Kidney (tissue), 14 donors: ENCODE data around the gene NYAP2. TPM values are rescaled to one million over a fixed set of nuclear protein-coding genes. Genes with fewer than 3 reads are reported as not detected.

Experiments used
- DNase-seq, 5 donors: peaks; one replicate each; pipeline ENCODE4 v3.0.0-alpha.2; 2013 to 2020
- FAIRE-seq: peaks from 2 replicates; lab custom pipeline; 2012; peaks lifted over from hg19 to GRCh38; lab: Jason Lieb, UNC
- H3K27ac ChIP-seq, 2 donors: one replicate each; pipeline ENCODE4 v1.7.0; 2013; ENCODE audit warnings: low read depth in 2 of 2, low read length in 2 of 2, inconsistent platforms in 1 of 2
- H3K27me3 ChIP-seq: one replicate; pipeline ENCODE4 v1.7.1; 2013; ENCODE audit warnings: low read length, inconsistent platforms; ENCODE audit not compliant: control insufficient read depth, insufficient read depth
- H3K36me3 ChIP-seq, 3 donors: one replicate each; pipeline versions ENCODE4 v1.7.0 to v1.7.1; 2013; ENCODE audit warnings: low read length in 3 of 3, control low read depth in 1 of 3, inconsistent platforms in 1 of 3; ENCODE audit not compliant: insufficient read depth in 3 of 3, control insufficient read depth in 2 of 3
- H3K4me1 ChIP-seq, 3 donors: one replicate each; pipeline versions ENCODE4 v1.7.0 to v1.7.1; 2013; ENCODE audit warnings: low read length in 3 of 3, inconsistent platforms in 1 of 3, low read depth in 1 of 3; ENCODE audit not compliant: control insufficient read depth in 2 of 3, insufficient read depth in 2 of 3
- H3K4me3 ChIP-seq, 3 donors: one replicate each; pipeline versions ENCODE4 v1.7.0 to v1.8.1; 2013; ENCODE audit warnings: low read length in 3 of 3, control low read depth in 1 of 3, inconsistent platforms in 1 of 3
- H3K9ac ChIP-seq, 3 donors: one replicate each; pipeline versions ENCODE4 v1.7.0 to v1.7.1; 2013; ENCODE audit warnings: low read length in 3 of 3, control low read depth in 1 of 3, inconsistent platforms in 1 of 3
- H3K9me3 ChIP-seq, 3 donors: one replicate each; pipeline versions ENCODE4 v1.7.0 to v1.7.1; 2013; ENCODE audit warnings: low read length in 3 of 3, control low read depth in 1 of 3, inconsistent platforms in 1 of 3; ENCODE audit not compliant: control insufficient read depth in 2 of 3, insufficient read depth in 1 of 3
- intact Hi-C: fragments of 100-400 bp; cut with DNase I; formaldehyde crosslinking; loops from one replicate; pipeline ENCODE4 v1.11.1; 2022
- polyA plus RNA-seq: library from polyadenylated mRNA; stranded (reverse); fragments of 350-450 nt; fragmentation: Illumina TruSeq; extraction: RNeasy Lipid Tissue Mini Kit (QIAGEN cat#74804); gene quantifications from one replicate; pipeline ENCODE4 v1.2.3, GENCODE V29; 2014; ENCODE audit warnings: low read depth, low replicate concordance; ENCODE audit not compliant: insufficient read depth
- total RNA-seq: library from RNA; stranded (reverse); fragmentation: NEBNext Ultra II Directional; extraction: Animal tissue kit (Norgen Biotek cat#: 25700); gene quantifications from one replicate; pipeline ENCODE4 v1.2.1, GENCODE V29; 2021
- TF ChIP-seq, protein P1 (sequence below): IDR thresholded peaks from 3 replicates; pipeline ENCODE4 v1.5.1; 2012; ENCODE audit warnings: mild to moderate bottlenecking, moderate library complexity, borderline replicate concordance; ENCODE audit not compliant: insufficient read depth; ENCODE audit errors: extremely low read depth
- donor health status: control.
- donor health status: control.
- donor health status: control.
- donor health status: control.
- donor health status: control.
- donor health status: DM: yes; HTN: yes; CAD: no.
- donor health status: Normal renal cell carcinoma (clear cell type).

Gene NYAP2
- total and polyA plus RNA-seq, 2 donors from 2014 or later, result 0.66 TPM; not detected in 1

DNA sequence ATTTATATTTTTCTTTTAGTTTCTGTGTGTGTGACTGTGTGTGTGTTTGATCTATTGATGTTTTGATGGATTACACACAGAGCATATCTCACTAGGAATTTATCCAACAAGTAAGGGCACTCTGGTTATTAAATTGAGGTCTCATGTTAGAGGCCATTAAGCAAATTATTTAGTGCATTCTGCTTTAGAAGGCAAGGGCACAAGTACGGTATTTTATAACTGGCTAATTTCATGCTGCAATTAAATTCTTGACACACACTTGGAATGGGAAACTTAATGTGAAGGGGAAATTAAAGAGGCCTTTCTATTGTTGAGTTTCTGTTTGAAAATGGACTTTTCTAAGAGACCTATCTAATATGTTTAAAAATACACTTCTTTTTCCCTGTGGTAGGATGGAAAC lies 25.8 kb downstream of the NYAP2 start:
- TF ChIP-seq, protein P1, sequence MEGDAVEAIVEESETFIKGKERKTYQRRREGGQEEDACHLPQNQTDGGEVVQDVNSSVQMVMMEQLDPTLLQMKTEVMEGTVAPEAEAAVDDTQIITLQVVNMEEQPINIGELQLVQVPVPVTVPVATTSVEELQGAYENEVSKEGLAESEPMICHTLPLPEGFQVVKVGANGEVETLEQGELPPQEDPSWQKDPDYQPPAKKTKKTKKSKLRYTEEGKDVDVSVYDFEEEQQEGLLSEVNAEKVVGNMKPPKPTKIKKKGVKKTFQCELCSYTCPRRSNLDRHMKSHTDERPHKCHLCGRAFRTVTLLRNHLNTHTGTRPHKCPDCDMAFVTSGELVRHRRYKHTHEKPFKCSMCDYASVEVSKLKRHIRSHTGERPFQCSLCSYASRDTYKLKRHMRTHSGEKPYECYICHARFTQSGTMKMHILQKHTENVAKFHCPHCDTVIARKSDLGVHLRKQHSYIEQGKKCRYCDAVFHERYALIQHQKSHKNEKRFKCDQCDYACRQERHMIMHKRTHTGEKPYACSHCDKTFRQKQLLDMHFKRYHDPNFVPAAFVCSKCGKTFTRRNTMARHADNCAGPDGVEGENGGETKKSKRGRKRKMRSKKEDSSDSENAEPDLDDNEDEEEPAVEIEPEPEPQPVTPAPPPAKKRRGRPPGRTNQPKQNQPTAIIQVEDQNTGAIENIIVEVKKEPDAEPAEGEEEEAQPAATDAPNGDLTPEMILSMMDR, result no peak

GRCh38 chr2:225428360-225428759 lies 28.9 kb downstream of the NYAP2 start:
- Histone ChIP-seq H3K9ac (no peak overlapping the region), H3K27ac (no peak overlapping the region), H3K36me3 (no peaks in the 10 kb centered on the region), H3K9me3 (no peaks in the 10 kb centered on the region), H3K4me3 (no peak overlapping the region), H3K27me3 (no peaks in the 10 kb centered on the region), H3K4me1 (no peaks in the 10 kb centered on the region)
- intact Hi-C loops, result no loop called here
- TF ChIP-seq, protein P1, result no peak
- FAIRE-seq, result no peak
- no peak for DNase-seq

More for the DNA sequence above, 25.8 kb downstream of the NYAP2 start:
- H3K4me1 ChIP-seq, result no peaks in the 10 kb centered on the region
- no peaks in the 10 kb centered on the region for H3K36me3 ChIP-seq
- intact Hi-C loops, result no loop called here
- H3K9me3 ChIP-seq, result no peaks in the 10 kb centered on the region
- H3K4me3 ChIP-seq, result no peak overlapping the region
- DNase-seq, result no peak
- H3K9ac ChIP-seq, result no peak overlapping the region
- no peak overlapping the region for H3K27ac ChIP-seq
- H3K27me3 ChIP-seq, result no peaks in the 10 kb centered on the region
- no peak for FAIRE-seq

DNA sequence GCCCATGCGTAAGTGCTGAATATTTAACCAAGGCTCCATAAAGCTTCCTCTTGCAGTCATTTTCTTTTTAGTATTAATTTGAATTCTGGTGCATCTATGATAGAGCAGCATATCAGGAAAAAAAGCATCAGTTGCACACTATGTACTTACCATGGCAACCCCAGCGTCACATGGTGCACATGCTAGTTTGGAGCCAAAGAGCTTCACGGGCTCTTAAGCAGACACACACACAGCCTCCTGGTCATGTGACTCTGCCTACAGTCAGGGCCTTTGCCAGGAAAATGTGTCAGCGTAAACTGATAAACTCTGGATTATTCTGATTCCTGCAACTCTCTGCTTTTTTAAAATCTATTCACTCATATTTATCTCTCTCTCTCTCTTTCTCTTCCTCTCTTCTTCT lies 30.2 kb downstream of the NYAP2 start:
- Histone ChIP-seq H3K9ac (no peak overlapping the region), H3K36me3 (no peaks in the 10 kb centered on the region), H3K4me1 (no peaks in the 10 kb centered on the region), H3K27ac (no peak overlapping the region), H3K4me3 (no peak overlapping the region), H3K27me3 (no peaks in the 10 kb centered on the region), H3K9me3 (no peaks in the 10 kb centered on the region)
- intact Hi-C loops, result no loop called here
- TF ChIP-seq, protein P1, result no peak
- DNase-seq (peak in 4 of 5 donors; percentile 50 to 69 (median 54)), FAIRE-seq (no peak)

GRCh38 chr2:225431105-225431863 lies 31.8 kb downstream of the NYAP2 start:
- no peak for DNase-seq
- no peak overlapping the region for H3K4me3 ChIP-seq
- no peaks in the 10 kb centered on the region for H3K9me3 ChIP-seq
- FAIRE-seq, result no peak
- no peak overlapping the region for H3K9ac ChIP-seq
- no peaks in the 10 kb centered on the region for H3K4me1 ChIP-seq
- H3K36me3 ChIP-seq, result no peaks in the 10 kb centered on the region
- no peak overlapping the region for H3K27ac ChIP-seq
- no peaks in the 10 kb centered on the region for H3K27me3 ChIP-seq
- TF ChIP-seq, protein P1, result no peak
- intact Hi-C loops, result no loop called here
